HepG2 (cell line): Measurements from ENCODE around the gene RNF123. TPM values are rescaled to one million over a fixed set of nuclear protein-coding genes. Genes with fewer than 3 reads are reported as not detected.
A peak's percentile ranks its signal among the peaks of the same experiment; 100 is the strongest.

Source experiments
- ARID5B ChIP-seq: IDR thresholded peaks from 2 replicates; pipeline ENCODE4 v1.4.0; 2020; ENCODE audit warnings: mild to moderate bottlenecking, missing genetic modification reagents
- MAF1 ChIP-seq: sonication (generic); formaldehyde crosslinking; IDR thresholded peaks from 2 replicates; pipeline ENCODE4 v1.5.0; 2020; ENCODE audit warnings: missing genetic modification reagents, borderline replicate concordance
- NR2F6 ChIP-seq, 2 experiments: IDR thresholded peaks; 2 replicates each; pipeline ENCODE4 v1.6.1; 2016; ENCODE audit warnings: antibody characterized with exemption in 1 of 2, mild to moderate bottlenecking in 1 of 2
- POGZ ChIP-seq: sonication (generic); formaldehyde crosslinking; IDR thresholded peaks from 2 replicates; pipeline ENCODE4 v1.4.0; 2020; ENCODE audit warnings: mild to moderate bottlenecking, missing genetic modification reagents
- RORA ChIP-seq: sonication (generic); formaldehyde crosslinking; IDR thresholded peaks from 2 replicates; pipeline ENCODE4 v1.5.0; 2020; ENCODE audit warnings: mild to moderate bottlenecking, missing genetic modification reagents, moderate library complexity
- SETDB1 ChIP-seq: sonication (generic); formaldehyde crosslinking; IDR thresholded peaks from 2 replicates; pipeline ENCODE4 v1.5.1; 2020; ENCODE audit warnings: missing genetic modification reagents, mild to moderate bottlenecking, borderline replicate concordance
- SNAI1 ChIP-seq: sonication (generic); formaldehyde crosslinking; IDR thresholded peaks from 2 replicates; pipeline ENCODE4 v1.5.0; 2020; ENCODE audit warnings: mild to moderate bottlenecking, missing genetic modification reagents, borderline replicate concordance
- SOX13 ChIP-seq, 3 experiments: fragments of 450-650 bp in 1 of 3; sonication (generic) in 1 of 3; formaldehyde crosslinking in 1 of 3; IDR thresholded peaks in 2 of 3; conservative IDR thresholded peaks in 1 of 3; 2 replicates each; pipeline versions ENCODE4 v1.5.0 to v1.6.1; 2016 to 2020; ENCODE audit warnings: antibody characterized with exemption in 1 of 3, mild to moderate bottlenecking in 1 of 3, missing compliant biosample characterization in 1 of 3, missing genetic modification reagents in 1 of 3, moderate library complexity in 1 of 3
- ZBTB43 ChIP-seq: sonication (generic); formaldehyde crosslinking; conservative IDR thresholded peaks from 2 replicates; pipeline ENCODE4 v1.4.0; 2020; ENCODE audit warnings: missing genetic modification reagents
- ZNF329 ChIP-seq: sonication (generic); formaldehyde crosslinking; IDR thresholded peaks from 2 replicates; pipeline ENCODE4 v1.9.0; 2021; ENCODE audit warnings: low read depth, mild to moderate bottlenecking, missing genetic modification reagents
- ZNF414 ChIP-seq: sonication (generic); formaldehyde crosslinking; IDR thresholded peaks from 2 replicates; pipeline ENCODE4 v1.5.0; 2020; ENCODE audit warnings: missing genetic modification reagents
- ZNF496 ChIP-seq: sonication (generic); formaldehyde crosslinking; IDR thresholded peaks from 2 replicates; pipeline ENCODE4 v1.8.1; 2023; ENCODE audit warnings: mild to moderate bottlenecking, moderate library complexity, missing genetic modification reagents; ENCODE audit not compliant: insufficient replicate concordance
- ZNF569 ChIP-seq: sonication (generic); formaldehyde crosslinking; IDR thresholded peaks from 2 replicates; pipeline ENCODE4 v1.5.0; 2020; ENCODE audit warnings: mild to moderate bottlenecking, missing genetic modification reagents, moderate library complexity, borderline replicate concordance
- ZNF607 ChIP-seq: sonication (generic); formaldehyde crosslinking; IDR thresholded peaks from 2 replicates; pipeline ENCODE4 v1.5.1; 2020; ENCODE audit warnings: missing genetic modification reagents, mild to moderate bottlenecking, borderline replicate concordance
- ZNF629 ChIP-seq: sonication (generic); formaldehyde crosslinking; conservative IDR thresholded peaks from 2 replicates; pipeline ENCODE4 v1.5.0; 2020; ENCODE audit warnings: missing genetic modification reagents
- ZNF737 ChIP-seq: sonication (generic); formaldehyde crosslinking; IDR thresholded peaks from 2 replicates; pipeline ENCODE4 v1.5.0; 2020; ENCODE audit warnings: missing genetic modification reagents, mild to moderate bottlenecking, borderline replicate concordance
- ZNF770 ChIP-seq: sonication (generic); formaldehyde crosslinking; IDR thresholded peaks from 2 replicates; pipeline ENCODE4 v1.5.0; 2020; ENCODE audit warnings: mild to moderate bottlenecking, missing genetic modification reagents
- polyA plus RNA-seq, 8 experiments: library from polyadenylated mRNA; depleted of rRNA in 3 of 8; stranded (reverse) in 7 of 8; unstranded in 1 of 8; fragments of >200 nt; fragmentation: Illumina TruSeq in 4 of 8; extraction: Trizol in 4 of 8; gene quantifications; 2 replicates each; pipeline versions ENCODE4 v1.2.1 to v1.2.3, GENCODE V29; 2011 to 2016; ENCODE audit warnings: low read depth in 4 of 8, missing spikeins in 1 of 8, mixed read lengths in 1 of 8; ENCODE audit not compliant: insufficient read depth in 1 of 8
- total RNA-seq, 5 experiments: library from RNA; depleted of rRNA; stranded (reverse); fragments of >200 nt; fragmentation: Illumina TruSeq; extraction: Trizol; gene quantifications; 2 replicates each; pipeline ENCODE4 v1.2.3, GENCODE V29; 2016; ENCODE audit warnings: low read depth in 1 of 5

RNF123 gene
- total and polyA plus RNA-seq, 2 of the 13 experiments (the other 11 are each of a cell fraction or from before 2014, with no cell fraction given) = 29.9 to 82.2 TPM

GRCh38 chr3:49668414-49668797 is 21.0 kb upstream of the RNF123 start (continued):
- TF ChIP-seq ZNF770 (CRISPR knock-in tag) = peak; percentile 65; the same call in 1 of the 2 replicates
- TF ChIP-seq ARID5B (CRISPR knock-in tag) = peak; percentile 90
- no peak for TF ChIP-seq ZNF329 (CRISPR knock-in tag)
- TF ChIP-seq ZNF607 = no peak
- TF ChIP-seq MAF1 (CRISPR knock-in tag) = no peak
- no peak for TF ChIP-seq ZNF629 (CRISPR knock-in tag)
- no peak for TF ChIP-seq SOX13 (IDR thresholded peaks at IDR 0.05)
- TF ChIP-seq SOX13 (CRISPR knock-in tag; conservative IDR thresholded peaks at IDR 0.05 in 1 of 2, IDR thresholded peaks at IDR 0.05 in 1 of 2) = peak in 1 of 2 experiments; percentile 75; a peak in 2 of 4 replicates
- TF ChIP-seq RORA (CRISPR knock-in tag) = no peak
- peak; percentile 77; the same call in 1 of the 2 replicates for TF ChIP-seq ZNF414
- TF ChIP-seq ZNF496 (CRISPR knock-in tag) = no peak
- TF ChIP-seq NR2F6 (IDR thresholded peaks at IDR 0.05) = peak; percentile 85
- peak; percentile 90 for TF ChIP-seq NR2F6 (CRISPR knock-in tag; IDR thresholded peaks at IDR 0.05)
- no peak for TF ChIP-seq ZNF737 (CRISPR knock-in tag)
- TF ChIP-seq POGZ (CRISPR knock-in tag) = no peak
- no peak for TF ChIP-seq SETDB1
- no peak for TF ChIP-seq ZNF569 (CRISPR knock-in tag)
- no peak for TF ChIP-seq SNAI1 (CRISPR knock-in tag)
- TF ChIP-seq ZBTB43 (CRISPR knock-in tag) = no peak
